GM21717 (cell line): ENCODE measurements around the gene DACH1.

Experiments
- ATAC-seq: cut with Tn5 transposase; IDR thresholded peaks from one replicate; pipeline ENCODE4 v1.9.1; 2021; ENCODE audit warnings: mild to moderate bottlenecking, moderate library complexity; ENCODE audit not compliant: unreplicated experiment

The DACH1 gene

DNA sequence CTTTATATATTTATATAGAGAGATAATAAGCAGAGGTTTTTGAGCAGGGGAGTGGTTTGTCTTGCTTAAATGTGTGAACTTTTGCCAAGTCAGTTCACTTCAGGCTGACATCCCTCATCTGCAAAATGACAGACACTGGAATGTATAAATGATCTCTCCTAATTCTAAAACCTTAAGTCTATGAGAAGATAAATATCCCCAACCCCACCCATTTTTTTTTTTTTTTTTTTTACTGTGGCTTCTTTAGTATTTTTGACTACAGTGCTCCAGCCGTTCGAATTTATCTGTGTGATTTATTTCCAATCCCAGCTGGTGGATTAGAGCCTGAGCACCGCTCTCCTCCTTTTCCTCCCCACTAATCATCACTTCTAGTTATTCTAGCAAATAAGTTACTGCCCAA is 234.8 kb downstream of the DACH1 start:
- no peak for ATAC-seq

DNA sequence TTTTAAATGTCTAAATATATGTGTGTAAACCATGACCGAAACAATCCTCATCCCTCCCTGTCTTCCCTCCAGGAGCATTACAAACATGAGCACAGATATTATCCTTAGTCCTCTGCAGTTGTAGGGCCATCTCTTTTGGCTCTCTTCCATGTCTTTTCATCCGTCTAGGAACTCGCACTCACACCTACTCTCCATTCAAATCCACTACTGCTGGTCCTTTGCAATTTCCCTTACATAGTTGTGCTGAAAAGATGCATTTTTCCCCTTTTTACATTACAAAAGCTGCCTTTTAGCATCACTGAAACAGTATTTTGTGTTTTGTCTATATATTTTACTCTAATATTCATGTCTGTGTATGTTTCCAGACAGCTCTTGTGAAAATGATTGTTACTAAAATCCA is 237.8 kb downstream of the DACH1 start:
- ATAC-seq: no peak

DNA sequence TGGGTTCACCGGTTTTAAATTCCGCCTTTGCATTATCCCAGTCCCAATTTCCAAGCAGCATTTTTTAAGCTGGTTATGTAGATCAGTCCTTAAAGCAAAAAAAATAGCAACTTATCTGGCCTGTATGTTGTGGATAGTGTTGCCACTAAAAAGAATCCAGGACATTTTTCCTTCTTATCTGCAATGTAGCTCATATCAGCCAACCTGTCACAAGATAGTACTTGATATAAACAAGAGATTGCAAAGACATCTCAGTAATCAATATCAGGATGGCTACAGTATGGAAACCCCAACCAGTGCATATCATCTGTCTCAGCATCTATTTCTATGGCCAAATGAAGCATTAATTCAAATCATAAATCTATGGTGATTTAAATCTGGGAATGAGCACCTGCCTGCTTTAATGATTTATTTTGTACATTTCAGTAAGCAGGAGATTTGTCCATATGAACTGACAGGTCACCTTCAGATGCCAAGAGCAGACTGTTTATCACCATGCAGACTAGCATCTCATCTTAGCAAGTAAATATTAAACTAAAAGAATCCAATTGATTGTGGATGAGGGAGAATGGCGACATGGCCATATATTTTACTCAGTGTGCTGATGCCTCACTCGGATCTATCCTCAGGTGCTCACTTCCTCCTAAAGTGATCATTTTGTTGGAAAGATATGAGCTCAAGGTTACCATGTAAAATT is 240.4 kb downstream of the DACH1 start:
- ATAC-seq: no peak

GRCh38 chr13:71625694-71626093 is 241.3 kb downstream of the DACH1 start:
- ATAC-seq: no peak

- ATAC-seq: no peak
Observed at GRCh38 chr13:71624653-71625600, 242.1 kb downstream of the DACH1 start.

DNA sequence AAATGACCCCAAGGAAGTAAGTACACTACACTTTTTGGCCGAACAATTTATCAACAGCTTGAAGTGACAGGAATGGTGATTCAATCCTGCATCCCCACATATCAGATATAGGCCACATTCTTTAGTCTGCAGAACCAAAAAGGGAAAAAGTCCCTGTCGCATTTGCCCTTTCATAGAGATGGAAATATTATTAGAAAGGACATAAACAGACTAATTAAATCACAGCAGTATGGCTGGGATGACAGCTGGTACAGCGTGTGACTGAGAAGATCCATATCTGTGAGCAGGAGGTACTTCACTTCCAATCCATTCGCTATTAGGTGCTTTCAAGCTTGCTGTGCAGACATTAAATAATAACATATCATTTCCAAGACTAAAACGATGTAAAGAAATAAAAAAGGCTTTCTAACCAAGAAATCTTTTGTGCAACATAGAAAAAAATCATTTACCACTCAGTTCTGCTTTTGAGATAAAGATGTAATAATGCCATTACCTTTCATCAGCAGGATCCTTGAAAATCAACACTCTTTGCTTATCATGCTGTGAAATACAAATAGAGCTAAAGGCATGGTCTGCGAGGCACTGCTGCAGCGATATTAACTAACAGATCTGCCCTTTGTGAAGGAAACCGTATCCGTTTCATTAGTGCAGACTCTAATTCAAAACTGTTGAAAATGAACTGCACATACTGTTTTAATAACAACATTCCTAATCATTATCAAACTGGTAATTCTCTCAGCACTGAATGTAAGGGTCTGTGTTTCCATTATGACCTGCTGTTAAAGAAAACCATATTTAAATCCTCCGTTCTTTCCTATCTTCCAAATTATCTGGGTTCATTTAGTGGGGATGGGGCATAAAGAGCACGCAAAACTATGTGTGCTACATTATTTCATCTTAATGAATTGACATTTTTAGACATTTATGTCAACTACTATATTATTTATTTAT is 245.6 kb downstream of the DACH1 start:
- ATAC-seq: no peak

DNA sequence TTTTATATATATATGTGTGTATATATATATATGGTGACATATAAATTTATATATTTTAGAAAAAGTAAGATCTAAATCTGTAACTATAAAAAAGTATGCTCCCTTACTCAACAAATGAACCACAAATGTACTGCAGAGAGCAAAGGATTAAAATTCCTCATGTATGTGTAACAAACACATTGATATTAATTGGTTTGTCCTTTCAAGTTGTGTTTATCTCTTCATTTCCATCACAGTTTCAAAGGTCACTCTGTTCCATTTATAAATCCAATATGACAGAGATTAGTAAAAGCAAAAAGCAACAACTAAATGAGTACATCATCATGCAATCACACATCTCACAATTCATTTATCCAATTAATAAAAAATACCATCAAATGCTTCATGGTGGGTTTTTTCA is 247.9 kb downstream of the DACH1 start:
- no peak for ATAC-seq

- no peak for ATAC-seq
Observed at GRCh38 chr13:71618159-71618558, 248.8 kb downstream of the DACH1 start.

GRCh38 chr13:71617265-71617664 is 249.7 kb downstream of the DACH1 start:
- ATAC-seq: no peak

- ATAC-seq: no peak
Observed at GRCh38 chr13:71613066-71613745, 253.8 kb downstream of the DACH1 start.

GRCh38 chr13:71611292-71611691 is 255.7 kb downstream of the DACH1 start:
- no peak for ATAC-seq

DNA sequence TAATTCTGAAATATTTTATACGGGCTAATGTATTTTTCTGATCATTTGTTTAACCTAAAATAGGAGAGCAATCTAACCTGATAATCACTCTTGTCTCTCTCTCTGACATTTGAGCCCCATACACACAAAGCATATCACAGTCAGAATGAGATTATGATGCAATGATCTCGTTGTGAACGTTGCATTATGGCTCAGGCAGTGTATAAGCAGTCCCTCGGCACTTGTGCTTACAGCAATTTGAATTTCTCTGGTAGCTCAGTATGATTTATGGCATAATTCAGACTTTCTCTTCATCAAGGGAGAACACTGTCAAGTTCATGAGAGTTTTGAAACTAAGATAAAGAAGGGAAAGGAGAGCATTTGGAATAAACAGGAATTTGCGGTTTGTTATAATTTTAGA is 256.1 kb downstream of the DACH1 start:
- no peak for ATAC-seq

- ATAC-seq: no peak
Observed at GRCh38 chr13:71609271-71609670, 257.7 kb downstream of the DACH1 start.

- no peak for ATAC-seq
Observed at GRCh38 chr13:71607575-71607974, 259.4 kb downstream of the DACH1 start.

DNA sequence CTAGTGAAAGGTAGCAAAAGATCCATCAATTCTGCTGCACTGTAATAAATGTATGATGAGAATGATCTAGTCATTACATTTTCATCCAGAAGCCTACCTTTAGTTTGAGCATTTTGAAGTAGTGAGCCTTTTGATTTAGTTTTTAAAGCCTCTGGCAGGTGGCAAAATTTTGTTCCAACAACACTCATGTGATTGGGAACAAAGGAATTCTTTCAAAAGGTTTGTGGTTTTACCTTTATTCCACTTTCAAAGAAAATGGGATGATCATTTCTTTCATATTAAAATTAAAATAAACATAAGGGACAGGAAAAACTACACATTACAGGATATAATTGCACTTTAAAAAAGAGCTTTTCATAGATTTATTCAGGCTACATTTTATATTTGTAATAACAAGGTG is 260.2 kb downstream of the DACH1 start:
- no peak for ATAC-seq

- no peak for ATAC-seq
Observed at GRCh38 chr13:71605744-71606143, 261.3 kb downstream of the DACH1 start.

GRCh38 chr13:71603255-71603654 is 263.7 kb downstream of the DACH1 start:
- no peak for ATAC-seq

GRCh38 chr13:71602344-71602743 is 264.7 kb downstream of the DACH1 start:
- ATAC-seq: no peak

DNA sequence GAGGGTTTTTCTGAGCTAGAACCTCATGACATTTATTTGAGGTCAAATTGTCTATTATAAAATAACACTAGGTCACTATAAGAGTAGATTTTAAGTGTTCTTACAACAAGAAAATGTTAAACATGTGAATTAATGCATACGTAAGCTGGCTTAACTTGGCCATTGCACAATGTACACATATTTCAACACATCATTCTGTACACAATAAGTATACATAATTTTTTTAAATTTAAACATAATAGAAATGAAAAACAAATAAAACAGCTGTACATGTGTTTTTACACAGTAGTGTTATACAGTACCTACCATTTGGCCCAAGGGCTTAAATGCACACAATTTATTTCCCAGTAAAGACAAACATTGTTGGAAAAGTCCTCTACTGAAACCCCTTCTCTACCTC is 269.9 kb downstream of the DACH1 start:
- no peak for ATAC-seq

DNA sequence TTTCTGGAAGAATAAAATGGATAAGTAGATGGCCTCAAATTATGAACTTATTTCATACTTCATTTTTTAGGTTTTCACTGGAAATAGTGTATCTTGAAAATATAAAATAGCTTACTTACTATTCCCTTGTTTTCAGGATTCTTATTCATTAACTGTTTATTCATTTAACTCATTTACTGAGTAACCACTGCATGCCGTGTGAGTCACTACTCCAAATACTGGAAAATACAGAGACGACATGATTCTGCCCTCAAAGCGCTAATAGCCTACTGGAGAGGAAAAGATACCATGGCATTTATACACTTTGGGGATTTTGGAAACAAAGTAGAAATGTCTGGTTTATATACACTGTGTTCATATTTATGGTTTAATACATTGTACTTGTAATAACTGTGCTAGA is 270.9 kb downstream of the DACH1 start:
- ATAC-seq: no peak

- ATAC-seq: no peak
Observed at GRCh38 chr13:71593566-71593965, 273.4 kb downstream of the DACH1 start.
